Renal cortical epithelial cell (primary cell): ENCODE data around the gene CABP1. TPM values are rescaled to one million over a fixed set of nuclear protein-coding genes. Genes with fewer than 3 reads are reported as not detected.
"Not testable (repeated sequence)": the region's sequence is repeated elsewhere in the genome, so short reads cannot be mapped to it uniquely, and the experiment has no call there.

ENCODE experiments used
- DNase-seq: peaks from one replicate; pipeline ENCODE4 v3.0.0-alpha.2; 2011; ENCODE audit warnings: low read depth
- total RNA-seq: library from RNA; depleted of rRNA; stranded (reverse); fragments of >200 nt; gene quantifications from 2 replicates; pipeline ENCODE4 v1.2.3, GENCODE V29; 2014

CABP1 gene
- not detected in 2 replicates for total RNA-seq

- no peak for DNase-seq
These were observed at the start of gene CABP1 for GRCh38 chr12:120639771-120640721. CABP1 (plus strand) TSS chr12:120640626; CDS start chr12:120640686, 60 bp downstream.

DNA sequence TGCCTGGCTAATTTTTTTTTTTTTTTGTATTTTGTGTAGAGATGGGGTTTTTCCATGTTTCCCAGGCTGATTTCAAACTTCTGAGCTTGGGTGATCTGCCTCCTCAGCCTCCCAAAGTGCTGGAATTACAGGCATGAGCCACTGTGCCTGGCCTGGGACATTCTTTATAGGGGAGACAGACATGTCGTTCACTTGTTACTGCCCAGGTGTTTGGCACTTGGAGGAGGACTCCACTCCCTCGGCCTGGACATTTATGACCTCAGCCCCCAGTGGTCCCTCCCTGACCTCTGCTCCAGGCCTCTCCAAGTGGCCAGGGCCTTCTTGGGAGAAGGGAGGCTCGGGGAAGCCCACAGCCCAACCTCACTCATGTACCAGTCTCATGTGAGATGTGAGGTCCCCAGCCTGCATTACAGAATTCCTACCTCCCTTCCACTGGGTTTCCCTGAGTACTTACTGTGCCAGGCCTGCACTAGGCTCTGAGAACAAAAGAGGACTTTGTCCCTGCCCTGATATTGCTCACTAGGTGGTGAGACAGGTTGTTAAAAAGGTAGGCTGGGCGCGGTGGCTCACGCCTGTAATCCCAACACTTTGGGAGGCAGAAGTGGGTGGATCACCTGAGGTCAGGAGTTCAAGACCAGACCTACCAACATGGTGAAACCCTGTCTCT is 49.6 kb upstream of the CABP1 start:
- DNase-seq, result no peak

DNA sequence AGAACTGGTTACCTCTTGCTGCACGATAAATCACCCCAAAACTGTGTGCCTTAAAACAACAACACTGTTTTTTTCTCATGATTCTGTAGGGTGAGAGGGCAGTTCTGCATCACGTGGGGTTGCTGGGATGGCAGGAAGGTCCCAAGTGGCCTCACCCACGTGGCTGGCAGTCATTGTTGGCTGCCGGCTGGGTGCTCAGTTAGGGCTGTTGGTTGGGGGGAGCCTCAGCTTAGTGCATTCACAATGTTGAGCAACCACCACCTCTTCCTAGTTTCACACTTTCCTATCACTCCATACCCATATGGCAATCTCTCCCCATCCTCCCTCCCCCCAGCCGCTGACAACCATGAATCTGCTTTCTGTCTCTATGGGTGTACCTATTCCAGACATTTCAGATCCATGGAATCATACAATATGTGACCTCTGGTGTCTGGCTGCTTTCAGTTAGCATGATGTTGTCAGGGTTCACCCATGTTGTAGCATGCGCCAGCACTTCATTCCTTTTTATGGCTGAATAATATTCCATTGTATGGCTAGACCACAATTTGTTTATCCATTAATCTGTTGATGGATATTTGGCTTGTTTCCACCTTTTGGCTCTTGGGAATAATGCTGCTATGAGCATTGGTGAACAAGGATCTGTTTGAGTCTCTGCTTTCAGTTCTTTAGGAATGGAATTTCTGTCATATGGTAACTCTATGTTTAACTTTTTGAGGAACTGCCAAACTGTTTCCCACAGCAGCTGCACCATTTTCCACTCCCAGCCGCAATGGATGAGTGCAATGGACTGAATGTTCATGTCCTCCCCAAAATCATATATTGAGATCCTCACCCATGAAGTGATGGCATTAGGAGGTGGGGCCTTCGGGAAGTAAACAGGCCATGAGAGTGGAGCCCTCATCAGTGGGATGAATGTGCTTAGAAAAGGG is 48.0 kb upstream of the CABP1 start:
- no peak for DNase-seq

DNA sequence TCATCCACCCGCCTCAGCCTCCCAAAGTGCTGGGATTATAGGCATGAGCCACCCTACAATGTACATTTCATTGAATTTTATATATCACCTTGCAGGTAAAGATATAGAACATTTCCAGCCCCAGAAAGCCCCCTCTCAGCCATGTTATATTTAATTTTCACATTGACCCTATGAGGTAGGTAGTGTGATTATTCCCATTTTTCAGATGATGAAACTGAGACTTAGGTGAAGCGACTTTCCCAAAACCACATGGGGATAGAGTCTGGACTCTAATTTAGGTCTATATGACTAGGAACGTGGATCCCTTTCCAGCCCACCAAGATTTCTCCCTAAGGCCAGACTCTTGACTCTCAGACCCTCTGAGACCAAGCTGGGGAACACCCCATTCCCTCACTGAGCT is 43.5 kb upstream of the CABP1 start:
- no peak for DNase-seq

DNA sequence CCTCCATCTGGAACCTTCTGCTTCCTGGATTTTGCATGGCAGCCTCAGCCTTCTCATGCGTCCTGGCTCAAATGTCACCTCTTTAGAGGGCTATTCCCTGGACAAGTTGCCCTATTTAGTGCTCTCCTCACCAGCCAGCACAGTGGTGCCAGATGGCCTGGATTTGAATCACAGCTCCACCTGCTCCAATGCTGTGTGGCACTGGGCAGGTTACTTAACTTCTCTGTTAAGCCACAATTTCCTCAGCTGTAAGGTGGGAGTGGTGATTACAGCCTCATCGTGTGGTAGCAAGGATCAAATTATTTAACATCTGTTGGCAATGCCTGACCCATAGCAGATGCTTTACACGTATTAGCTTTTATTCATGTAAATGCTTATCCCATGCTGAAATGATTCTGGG is 42.6 kb upstream of the CABP1 start:
- DNase-seq, result no peak

DNA sequence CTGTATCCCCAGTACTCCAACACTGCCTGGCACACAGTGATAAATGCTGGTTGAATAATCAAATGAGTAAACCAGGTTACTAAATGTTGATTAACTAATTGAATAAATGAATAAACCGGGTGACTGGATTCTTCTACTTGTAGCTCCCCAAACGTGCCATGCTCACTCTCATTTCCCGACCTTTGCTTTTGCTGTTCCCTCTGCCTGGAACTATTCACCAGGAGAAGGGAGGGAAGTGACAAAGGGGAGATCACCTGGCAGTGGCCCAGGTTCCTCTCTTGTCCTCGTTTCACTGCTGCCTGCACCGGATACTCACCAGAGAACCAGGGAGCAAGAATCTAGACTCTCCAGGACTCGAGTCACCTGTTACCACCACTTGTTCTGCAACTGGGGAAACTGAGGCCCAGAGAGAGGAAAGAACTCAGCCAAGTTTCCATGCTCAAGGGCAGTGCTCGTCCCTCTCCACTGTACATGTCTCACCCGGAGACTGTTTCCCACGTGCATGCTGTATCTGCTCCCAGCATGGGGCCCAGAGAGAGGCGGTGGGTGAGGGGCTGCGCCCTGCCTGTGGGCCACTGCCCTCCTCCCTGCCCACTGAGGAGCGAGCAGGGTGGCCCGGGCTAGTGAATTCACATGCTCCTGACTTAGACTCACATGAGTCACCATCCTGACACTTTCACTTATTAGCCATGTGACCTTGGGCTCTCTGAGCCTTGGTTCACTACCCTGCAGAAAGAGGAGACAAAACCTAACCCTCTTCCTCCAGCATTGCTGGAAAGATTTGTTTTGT is 41.6 kb upstream of the CABP1 start:
- peak; percentile 94 for DNase-seq

- no peak for DNase-seq
These were observed 40.5 kb upstream of the CABP1 start for GRCh38 chr12:120599672-120600552.

GRCh38 chr12:120602416-120602815 is 38.0 kb upstream of the CABP1 start:
- DNase-seq, result peak; percentile 89

- no peak for DNase-seq
These were observed 29.9 kb upstream of the CABP1 start for GRCh38 chr12:120610560-120610959.

GRCh38 chr12:120611534-120611933 is 28.9 kb upstream of the CABP1 start:
- not testable (repeated sequence) for DNase-seq

DNA sequence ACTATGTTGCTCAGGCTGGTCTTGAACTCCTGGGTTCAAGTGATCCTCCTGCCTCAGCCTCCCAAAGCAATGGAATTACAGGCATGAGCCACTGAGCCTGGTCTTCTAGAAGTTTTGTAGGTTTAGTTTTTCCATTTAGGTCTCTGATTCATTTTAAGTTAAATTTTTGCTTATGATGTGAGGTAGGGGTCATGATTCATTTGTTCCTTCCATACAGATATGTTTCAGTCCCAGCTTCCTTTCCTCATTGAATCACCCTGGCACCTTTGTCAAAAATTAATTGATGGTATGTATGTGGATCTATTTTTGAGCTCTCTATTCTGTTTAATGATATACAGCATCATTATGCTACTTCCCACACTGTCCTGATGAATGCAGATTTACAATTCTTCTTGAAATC is 25.6 kb upstream of the CABP1 start:
- DNase-seq, result peak; percentile 22

DNA sequence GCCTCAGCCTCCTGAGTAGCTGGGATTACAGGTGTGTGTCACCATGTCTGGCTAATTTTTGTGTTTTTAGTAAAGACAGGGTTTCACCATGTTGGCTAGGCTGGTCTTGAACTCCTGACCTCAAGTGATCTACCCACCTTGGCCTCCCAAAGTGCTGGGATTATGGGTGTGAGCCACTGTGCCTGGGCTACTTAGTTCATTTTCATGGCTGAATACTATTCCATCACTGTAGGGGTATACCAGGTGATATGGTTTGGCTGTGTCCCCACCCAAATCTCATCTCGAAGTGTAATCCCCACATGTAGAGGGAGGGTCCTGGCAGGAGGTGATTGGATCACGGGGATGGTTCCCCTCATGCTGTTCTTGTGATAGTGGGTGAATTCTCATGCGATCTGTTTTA is 23.2 kb upstream of the CABP1 start:
- DNase-seq, result not testable (repeated sequence)

DNA sequence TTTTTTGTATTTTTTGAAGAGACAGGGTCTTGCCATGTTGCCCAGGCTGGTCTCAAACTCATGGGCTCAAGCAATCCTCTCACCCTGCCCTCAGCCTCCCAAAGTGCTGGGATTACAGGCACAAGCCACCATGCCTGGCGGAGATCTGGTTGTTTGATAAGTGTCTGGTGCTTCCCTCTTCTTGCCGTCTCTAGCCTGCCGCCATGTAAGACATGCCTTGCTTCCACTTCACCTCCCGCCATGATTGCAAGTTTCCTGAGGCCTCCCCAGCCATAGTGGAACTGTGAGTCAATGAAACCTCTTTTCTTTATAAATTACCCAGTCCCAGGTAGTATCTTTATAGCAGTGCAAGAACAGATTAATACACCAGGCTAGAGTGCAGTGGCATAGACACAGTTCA is 22.7 kb upstream of the CABP1 start:
- not testable (repeated sequence) for DNase-seq

GRCh38 chr12:120618954-120619615 is 21.3 kb upstream of the CABP1 start:
- no peak for DNase-seq

DNA sequence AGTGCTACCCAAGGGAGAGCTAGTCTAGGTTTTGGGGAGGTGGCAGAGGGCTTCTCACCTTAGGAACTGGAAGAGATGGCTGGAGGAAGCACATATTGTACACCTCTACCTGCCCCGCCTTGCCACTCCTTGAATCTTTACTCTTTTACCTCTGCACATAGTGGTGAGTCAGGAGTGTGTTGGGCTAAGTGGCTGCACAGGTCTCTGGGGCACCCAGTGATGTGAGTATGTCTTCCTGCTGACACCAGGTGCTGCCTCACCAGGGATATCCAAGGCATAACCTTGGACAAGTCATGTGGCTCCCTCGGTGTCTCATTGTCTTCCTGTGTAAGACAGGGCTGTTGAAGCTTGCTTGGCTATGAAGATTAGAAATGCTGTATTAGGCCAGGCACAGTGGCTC is 19.8 kb upstream of the CABP1 start:
- peak; percentile 29 for DNase-seq

- DNase-seq, result no peak
These were observed 14.6 kb upstream of the CABP1 start for GRCh38 chr12:120625557-120626419.

- DNase-seq, result no peak
These were observed 11.5 kb upstream of the CABP1 start for GRCh38 chr12:120628919-120629318.

GRCh38 chr12:120630104-120630892 is 10.1 kb upstream of the CABP1 start:
- DNase-seq, result peak; percentile 21
